Prostate gland (tissue), 2 donors: ENCODE data around the gene AGPAT2. TPM values are rescaled to one million over a fixed set of nuclear protein-coding genes. Genes with fewer than 3 reads are reported as not detected.

Source experiments
- DNase-seq: peaks from one replicate; pipeline ENCODE4 v3.0.0-alpha.2; 2019; ENCODE audit warnings: low spot score
- H3K27ac ChIP-seq, 2 donors: fragments of 200-600 bp; sonication (generic); 2 replicates each; pipeline ENCODE4 v1.5.1; 2017 to 2019
- H3K27me3 ChIP-seq: fragments of 200-600 bp; sonication (generic); replicated peaks from 2 replicates; pipeline ENCODE4 v1.5.1; 2019; ENCODE audit not compliant: insufficient read depth
- H3K36me3 ChIP-seq, 2 donors: fragments of 200-600 bp; sonication (generic); 1 replicate in 1 of 2; 2 replicates in 1 of 2; pipeline versions ENCODE4 v1.5.1 to v1.8.1; 2017 to 2019
- H3K4me1 ChIP-seq: fragments of 200-600 bp; sonication (generic); replicated peaks from 2 replicates; pipeline ENCODE4 v1.5.1; 2019
- H3K4me3 ChIP-seq, 2 donors: fragments of 200-600 bp; sonication (generic); 2 replicates each; pipeline ENCODE4 v1.5.1; 2017 to 2019
- H3K9me3 ChIP-seq: fragments of 200-600 bp; sonication (generic); 2 replicates; pipeline ENCODE4 v1.5.1; 2017
- CTCF ChIP-seq, 4 experiments: fragments of 200-600 bp in 2 of 4; fragments of 450-650 bp in 2 of 4; sonication (generic) in 2 of 4; IDR thresholded peaks; 1 replicate in 3 of 4; 2 replicates in 1 of 4; pipeline ENCODE4 v1.5.1; 2016 to 2019; ENCODE audit warnings: antibody characterized with exemption in 4 of 4, mild to moderate bottlenecking in 2 of 4, moderate library complexity in 2 of 4
- POLR2A ChIP-seq: fragments of 450-650 bp; IDR thresholded peaks from one replicate; pipeline ENCODE4 v1.6.1; 2016; ENCODE audit warnings: antibody characterized with exemption, mild to moderate bottlenecking
- POLR2AphosphoS5 ChIP-seq: sonication (generic); formaldehyde crosslinking; IDR thresholded peaks from one replicate; pipeline ENCODE4 v1.6.1; 2017; ENCODE audit warnings: antibody characterized with exemption
- WGBS: methylation state at CpG from one replicate; pipeline ENCODE4 v1.1.5; 2018; 5-methylcytosine and 5-hydroxymethylcytosine counted together
- intact Hi-C: fragments of 100-400 bp; cut with DNase I; formaldehyde crosslinking; loops from one replicate; pipeline ENCODE4 v1.14.2; 2022
- total RNA-seq, 2 donors: library from RNA; depleted of rRNA; stranded (reverse); fragments of >200 nt; gene quantifications; one replicate each; pipeline ENCODE4 v1.1.0, GENCODE V29; 2016

Gene AGPAT2
- total RNA-seq, 2 donors from 2014 or later = 44.9 to 50.0 TPM

GRCh38 chr9:136690104-136690805 lies 3.0 kb upstream of the AGPAT2 start:
- Histone ChIP-seq H3K36me3 (no peaks in the 10 kb centered on the region), H3K4me1 (peaks cover 10% of the 10 kb centered on the region), H3K27me3 (no peaks in the 10 kb centered on the region), H3K27ac (peak overlapping the region in 1 of 2 donors; percentile 17), H3K4me3 (no peak overlapping the region), H3K9me3 (no peaks in the 10 kb centered on the region)
- intact Hi-C loops = loop anchor here (5.0 kb wide), 1 partner anchor 203 kb away; no protein-coding TSS in a partner anchor
- DNase-seq = no peak
- WGBS = 67% methylated on average over 21 of the region's 25 CpGs
- TF ChIP-seq POLR2AphosphoS5 = no peak
- no peak for TF ChIP-seq POLR2A

- DNase-seq = no peak
- no peaks in the 10 kb centered on the region for H3K36me3 ChIP-seq
- H3K4me1 ChIP-seq = peaks cover 10% of the 10 kb centered on the region
- 81% methylated on average over 7 of the region's 7 CpGs for WGBS
- intact Hi-C loops = no loop called here
- H3K4me3 ChIP-seq = no peak overlapping the region
- TF ChIP-seq POLR2A (no peak), CTCF (IDR thresholded peaks at IDR 0.05) (no peak), POLR2AphosphoS5 (no peak)
- no peak overlapping the region for H3K27ac ChIP-seq
- H3K9me3 ChIP-seq = no peaks in the 10 kb centered on the region
- H3K27me3 ChIP-seq = no peaks in the 10 kb centered on the region
Measured at GRCh38 chr9:136689108-136689460, 1.8 kb upstream of the AGPAT2 start.

GRCh38 chr9:136688274-136689107 lies 1.2 kb upstream of the AGPAT2 start:
- no peaks in the 10 kb centered on the region for H3K9me3 ChIP-seq
- no peak overlapping the region for H3K27ac ChIP-seq
- no peak for DNase-seq
- H3K27me3 ChIP-seq = no peaks in the 10 kb centered on the region
- 63% methylated on average over 20 of the region's 21 CpGs for WGBS
- TF ChIP-seq POLR2AphosphoS5 (no peak), POLR2A (no peak), CTCF (IDR thresholded peaks at IDR 0.05) (no peak)
- H3K4me1 ChIP-seq = peaks cover 10% of the 10 kb centered on the region
- H3K4me3 ChIP-seq = no peak overlapping the region
- H3K36me3 ChIP-seq = no peaks in the 10 kb centered on the region
- intact Hi-C loops = no loop called here

GRCh38 chr9:136687721-136688223 lies 515 bp upstream of the AGPAT2 start:
- WGBS = 20% methylated on average over 9 of the region's 37 CpGs
- no peaks in the 10 kb centered on the region for H3K27me3 ChIP-seq
- no peak for TF ChIP-seq POLR2AphosphoS5
- TF ChIP-seq CTCF (IDR thresholded peaks at IDR 0.05) = no peak
- TF ChIP-seq POLR2A = no peak
- intact Hi-C loops = no loop called here
- H3K4me3 ChIP-seq = peak overlapping the region; percentile 76 to 86
- H3K4me1 ChIP-seq = peaks cover 10% of the 10 kb centered on the region
- no peaks in the 10 kb centered on the region for H3K36me3 ChIP-seq
- no peaks in the 10 kb centered on the region for H3K9me3 ChIP-seq
- peak overlapping the region; percentile 69 to 72 for H3K27ac ChIP-seq
- no peak for DNase-seq

- H3K4me3 ChIP-seq = peak overlapping the region; percentile 76 to 86
- TF ChIP-seq POLR2AphosphoS5 (no peak), CTCF (IDR thresholded peaks at IDR 0.05) (no peak), POLR2A (no peak)
- no peaks in the 10 kb centered on the region for H3K27me3 ChIP-seq
- WGBS = 3% methylated on average over 20 of the region's 20 CpGs
- no peaks in the 10 kb centered on the region for H3K9me3 ChIP-seq
- peak overlapping the region; percentile 69 to 72 for H3K27ac ChIP-seq
- H3K4me1 ChIP-seq = peaks cover 10% of the 10 kb centered on the region
- no peaks in the 10 kb centered on the region for H3K36me3 ChIP-seq
- no peak for DNase-seq
- intact Hi-C loops = no loop called here
Measured at GRCh38 chr9:136686534-136686793, 793 bp downstream of the AGPAT2 start.
